Occipital lobe (tissue), 2 donors: Measurements from ENCODE around the gene MAGEB16. TPM values are rescaled to one million over a fixed set of nuclear protein-coding genes. Genes with fewer than 3 reads are reported as not detected.

Experiments
- DNase-seq: peaks from one replicate; lab custom pipeline; 2025; lab: John Stamatoyannopoulos, UW
- total RNA-seq: library from RNA; depleted of rRNA; stranded (reverse); fragments of >200 nt; gene quantifications from one replicate; pipeline ENCODE4 v1.2.3, GENCODE V29; 2014

Gene MAGEB16
- not detected for total RNA-seq

DNA sequence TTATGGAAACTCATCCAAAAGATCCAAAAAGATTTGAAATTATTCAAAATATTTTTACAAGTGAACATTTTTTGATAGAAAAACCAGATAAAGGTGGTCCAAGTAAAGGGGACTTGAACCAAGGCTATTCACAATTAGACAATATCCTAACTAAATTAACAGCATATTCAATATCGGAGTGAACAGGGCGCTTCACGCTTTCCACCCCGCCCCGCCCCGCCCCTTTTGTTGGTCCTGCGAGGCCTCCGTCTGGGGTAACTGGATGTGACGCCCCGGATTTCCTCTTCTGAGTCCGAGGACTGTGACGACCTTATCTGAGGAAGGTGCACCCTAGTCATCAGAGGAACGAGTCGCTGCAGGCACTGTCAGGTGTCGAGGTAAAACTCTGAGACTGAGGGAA is at the start of gene MAGEB16:
TSS of gene MAGEB16 (plus strand) at position 301 of the 400 bp plus-strand sequence. CDS start 3,855 bp downstream, outside the sequence.
- no peak for DNase-seq

DNA sequence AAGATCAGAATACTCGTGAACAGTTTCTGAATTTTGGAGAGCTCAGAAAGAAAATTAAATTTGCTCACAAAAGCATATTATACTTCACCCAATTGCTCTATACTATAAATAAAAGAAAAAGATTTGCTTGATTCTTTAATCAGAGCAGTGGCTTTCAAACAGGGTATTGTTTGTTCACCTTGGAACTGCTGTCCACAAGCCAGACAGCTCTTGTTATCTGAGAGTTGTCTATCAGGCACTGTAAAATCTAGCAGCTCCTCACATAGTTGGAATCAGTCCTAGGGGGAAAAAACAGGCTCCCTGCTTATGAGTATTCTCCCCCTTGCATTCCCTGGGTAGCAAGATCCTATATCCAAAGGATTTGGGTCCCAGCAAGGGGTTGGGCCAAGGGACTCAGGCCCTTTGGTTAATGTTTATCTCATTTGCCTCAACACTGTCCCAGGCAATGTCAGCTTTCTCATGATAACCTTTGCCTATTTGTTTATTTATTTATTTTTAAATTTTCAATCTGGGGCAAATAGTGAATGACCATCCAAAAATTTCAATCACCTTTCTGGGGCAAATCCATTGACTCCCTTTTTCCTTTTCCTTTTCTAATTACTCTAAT is 24.1 kb upstream of the MAGEB16 start:
- DNase-seq: no peak

DNA sequence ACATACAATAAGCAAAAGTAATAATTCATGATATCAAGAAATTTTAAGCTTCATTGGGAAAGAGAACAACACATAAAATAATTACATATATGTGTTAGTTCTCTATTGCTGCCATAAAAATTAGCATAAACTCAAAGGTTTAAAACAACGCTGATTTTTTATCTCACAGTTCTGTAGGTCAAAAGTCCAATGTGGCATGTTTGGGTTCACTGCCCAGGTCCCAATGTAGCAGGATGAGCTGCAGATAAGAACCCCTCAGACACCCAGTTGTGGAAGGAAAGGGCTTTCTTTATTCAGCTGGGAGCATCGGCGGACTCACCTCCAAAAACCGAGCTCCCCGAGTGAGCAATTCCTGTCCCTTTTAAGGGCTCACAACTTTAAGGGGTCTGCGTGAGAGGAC is 13.1 kb upstream of the MAGEB16 start:
- DNase-seq: no peak

DNA sequence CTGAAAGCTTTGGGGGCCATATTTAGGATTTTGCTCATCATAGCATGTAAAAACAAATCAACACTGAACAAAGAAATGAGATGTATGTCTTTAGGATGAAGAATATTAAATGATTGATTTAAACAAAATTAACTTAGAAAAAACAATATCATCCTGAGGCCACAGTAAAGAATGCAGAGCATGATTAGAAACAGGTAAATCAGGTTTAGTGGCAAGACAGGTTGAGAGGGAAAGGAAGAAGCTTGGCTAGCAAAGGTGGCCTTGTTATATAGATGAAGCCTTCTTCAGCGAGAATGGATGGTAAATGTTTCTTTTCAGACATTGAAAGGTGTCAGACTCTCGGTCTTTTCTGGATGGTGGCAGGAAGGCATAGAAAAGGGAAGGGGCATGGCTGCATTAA is 11.9 kb upstream of the MAGEB16 start:
- DNase-seq: no peak

DNA sequence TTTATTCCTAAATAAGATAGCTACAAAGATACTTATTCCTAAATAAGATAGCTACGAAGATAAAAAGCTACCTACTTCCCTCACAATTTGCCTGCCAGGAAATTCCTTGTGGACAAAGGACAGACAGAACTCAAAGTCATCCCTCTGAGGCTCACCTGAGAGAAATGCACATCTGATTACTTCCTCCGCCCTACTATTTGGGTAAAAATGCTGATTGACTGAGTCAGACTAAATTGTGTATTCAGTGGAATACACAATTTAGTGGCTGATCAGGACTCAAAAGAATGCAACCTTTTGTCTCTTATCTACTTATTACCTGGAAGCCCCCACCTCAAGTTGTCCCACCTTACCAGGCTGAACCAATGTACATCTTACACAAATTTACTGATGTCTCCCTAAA is 10.3 kb upstream of the MAGEB16 start:
- no peak for DNase-seq

DNA sequence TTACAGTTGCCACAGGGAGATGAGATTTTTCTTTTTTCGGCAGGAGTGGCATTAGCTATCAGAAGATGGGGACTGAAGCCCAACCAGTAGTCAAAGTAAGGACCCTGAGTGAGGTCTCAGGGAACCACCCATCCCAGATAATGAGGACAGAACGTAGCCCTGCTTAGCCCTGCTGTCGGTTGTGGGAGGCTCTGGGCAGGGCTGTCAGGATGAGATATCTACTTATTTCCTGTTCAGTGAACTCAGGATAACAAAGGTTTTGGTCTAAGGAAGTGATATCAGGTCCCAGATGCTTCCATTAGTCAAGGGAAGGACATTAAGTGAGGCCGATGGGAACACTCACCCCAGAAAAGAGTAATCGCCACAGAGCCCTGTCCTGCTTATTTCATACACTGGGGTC is 2.3 kb downstream of the MAGEB16 start:
- no peak for DNase-seq

DNA sequence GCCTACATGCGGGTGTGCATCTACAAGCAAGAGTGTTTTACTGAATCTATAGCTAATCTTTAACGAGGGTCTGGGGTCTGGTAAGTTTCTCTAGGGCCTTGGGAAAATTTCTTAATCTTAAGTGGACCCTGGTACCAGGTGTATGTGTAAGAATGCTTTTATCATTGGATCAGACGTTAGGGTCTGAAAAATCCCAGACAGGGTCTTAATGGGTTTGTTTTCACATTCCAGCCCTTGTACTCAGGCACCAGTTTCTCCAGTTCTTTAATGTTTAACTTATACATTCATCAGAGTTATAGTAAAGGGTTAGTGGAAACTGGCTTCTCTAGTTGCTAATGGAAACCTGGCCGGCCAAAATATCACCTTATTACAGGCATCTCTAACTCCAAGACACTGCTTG is 11.6 kb downstream of the MAGEB16 start:
- no peak for DNase-seq

DNA sequence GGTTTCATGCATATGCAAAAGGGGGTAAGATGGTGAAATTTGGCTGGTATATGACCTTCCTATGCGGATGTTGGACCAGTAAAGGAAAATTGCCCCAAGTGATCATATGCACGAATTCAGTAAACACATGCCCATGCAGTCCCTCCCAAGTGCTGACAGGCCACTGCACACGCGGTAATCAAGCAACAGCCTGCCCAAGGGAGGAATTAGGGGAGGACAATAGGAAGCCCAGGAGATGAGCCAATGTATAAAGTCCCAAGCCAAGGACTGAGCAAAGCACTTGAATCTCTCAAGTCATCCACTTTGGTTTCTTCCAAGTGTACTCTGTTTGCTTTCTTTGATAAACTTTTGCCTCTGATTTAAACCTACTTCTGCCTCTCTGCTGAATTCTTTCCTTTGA is 21.1 kb downstream of the MAGEB16 start:
- DNase-seq: no peak

DNA sequence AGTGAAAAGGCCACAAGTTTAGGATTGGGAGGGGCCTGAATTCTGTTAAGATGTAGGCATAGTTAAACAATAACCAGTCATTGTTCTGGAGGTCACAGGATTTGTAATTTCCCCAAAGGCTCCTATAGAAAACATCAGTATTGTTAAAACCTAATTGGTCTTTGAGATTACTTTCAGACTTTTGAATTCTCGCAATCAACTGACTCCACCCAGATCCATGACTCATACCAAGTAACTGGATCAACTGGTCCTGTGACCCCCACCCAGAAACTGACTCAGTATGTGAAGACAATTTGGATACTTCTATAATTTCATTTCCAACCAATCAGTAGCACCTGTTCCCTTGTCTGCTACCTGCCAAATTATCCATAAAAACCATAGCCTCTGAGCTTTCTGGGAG is 28.4 kb downstream of the MAGEB16 start:
- DNase-seq: no peak

DNA sequence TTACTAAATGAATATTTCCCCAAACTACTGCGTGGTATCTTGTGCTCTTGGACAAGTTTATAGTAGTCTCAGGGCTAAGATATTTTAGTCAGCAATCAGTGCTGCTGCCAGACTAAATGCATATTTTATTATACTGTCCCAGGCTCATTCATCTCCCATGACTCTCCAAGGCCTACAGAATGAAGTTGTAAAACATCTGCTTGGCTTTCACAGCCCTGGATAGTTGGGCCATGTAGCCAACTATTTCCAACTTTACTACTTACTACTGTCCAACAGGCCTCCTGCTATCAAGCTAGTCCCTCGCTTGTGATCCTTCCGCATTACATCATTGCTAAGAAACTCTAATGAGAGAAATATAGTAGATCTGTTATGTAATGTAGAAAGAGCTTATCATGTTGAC is 31.4 kb downstream of the MAGEB16 start:
- no peak for DNase-seq

DNA sequence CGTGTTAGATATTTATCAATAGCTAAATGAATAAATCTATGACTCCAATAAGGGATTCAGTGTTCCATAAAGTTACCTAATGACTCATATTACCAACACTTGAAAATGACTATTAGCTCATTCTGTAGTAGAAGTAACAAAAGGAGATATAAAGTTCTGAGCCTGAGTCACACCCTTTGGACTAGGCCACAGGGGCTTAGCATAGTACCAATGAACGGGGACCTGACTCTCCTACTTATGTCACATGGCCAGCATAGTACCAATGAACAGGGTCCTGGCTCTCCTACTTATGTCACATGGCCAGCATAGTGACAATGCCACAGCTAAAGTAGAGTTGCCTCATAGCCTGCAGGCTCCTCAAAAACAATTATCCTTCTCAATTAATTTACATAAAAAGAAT is 43.7 kb downstream of the MAGEB16 start:
- DNase-seq: no peak

DNA sequence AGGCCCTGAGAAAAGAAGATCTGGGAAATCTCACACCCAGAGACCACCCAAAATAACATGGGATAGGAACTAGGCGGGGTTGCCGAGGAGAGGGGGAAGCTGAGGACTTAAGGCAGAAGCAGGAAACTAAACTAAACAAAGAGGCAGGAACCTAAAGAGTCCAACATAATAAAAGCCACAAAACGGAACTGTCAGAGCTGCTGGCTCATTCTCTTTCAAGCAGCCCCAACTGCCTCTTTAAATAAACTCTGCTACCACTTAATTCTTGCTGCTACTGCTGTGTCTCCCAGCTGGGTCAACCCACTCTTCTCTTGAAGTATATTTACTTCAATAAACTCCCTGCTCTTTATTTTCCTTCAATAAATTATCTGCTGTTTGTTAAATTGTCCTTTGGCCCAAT is 44.5 kb downstream of the MAGEB16 start:
- DNase-seq: no peak

DNA sequence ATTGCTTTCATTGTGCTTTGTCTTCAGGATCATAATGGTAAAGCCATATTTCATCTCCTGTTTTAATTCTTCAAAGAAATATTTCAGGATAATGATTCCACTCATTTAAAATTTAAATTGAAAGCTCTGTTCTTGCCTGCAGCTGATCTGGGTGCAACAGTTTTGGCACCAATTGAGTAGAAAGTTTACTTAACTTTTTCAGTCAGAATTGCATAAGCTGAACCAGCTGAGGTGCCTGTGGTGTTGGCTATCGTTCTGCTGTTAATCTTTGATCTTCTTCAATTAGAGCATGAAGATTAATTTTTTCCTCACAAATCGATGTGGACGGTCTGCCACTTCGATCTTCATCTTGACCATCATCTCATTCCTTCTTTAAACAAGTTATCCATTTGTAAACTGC is 49.6 kb downstream of the MAGEB16 start:
- DNase-seq: no peak

Other genes with a start within 250 kb of the MAGEB16 start
- 2.2 TPM for gene CFAP47, start 121.4 kb downstream of the MAGEB16 start, total RNA-seq